Measurements from ENCODE around the gene ANKRD1. TPM values are rescaled to one million over a fixed set of nuclear protein-coding genes. Genes with fewer than 3 reads are reported as not detected.

ANKRD1 gene
- total and polyA plus RNA-seq, 2 donors (not counting 3 experiments of a cell fraction or from before 2014, with no cell fraction given), result 593 to 664 TPM

DNA sequence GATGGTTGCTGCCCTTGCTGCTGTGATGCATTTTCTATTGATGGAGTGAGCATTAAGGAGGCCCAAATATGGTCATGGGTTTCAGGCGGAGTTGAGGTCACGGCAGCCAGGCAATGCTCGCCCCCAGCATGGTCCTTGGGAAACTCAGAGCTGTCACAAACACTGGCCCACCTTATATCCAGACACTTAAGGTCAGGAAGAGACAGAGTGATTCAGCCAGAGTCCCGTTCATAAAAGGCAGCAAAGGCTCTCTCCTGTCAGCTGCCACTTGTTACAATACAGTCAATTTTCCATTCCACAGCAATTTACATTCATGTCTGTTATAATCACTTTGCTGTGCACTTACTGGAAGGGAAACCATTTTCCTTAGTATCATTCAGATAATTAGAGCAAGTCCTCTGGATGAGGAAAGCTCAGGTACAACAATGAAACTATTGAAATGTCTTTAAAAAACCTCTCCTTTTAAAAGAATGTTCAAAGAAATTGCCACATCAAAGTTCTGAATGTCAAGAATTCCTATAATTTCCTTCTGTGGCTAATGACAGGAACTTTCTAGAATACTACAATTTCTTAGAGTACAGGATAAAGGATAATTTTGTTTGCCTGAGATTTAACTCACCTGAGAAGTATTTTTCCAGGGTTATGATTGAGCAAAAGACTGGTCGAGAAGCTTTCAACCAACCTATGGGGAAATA, 14.8 kb upstream of the ANKRD1 start:
- Histone ChIP-seq H3K4me2 (ENCODE audit: insufficient read depth, low read length) (no peak overlapping the region), H3K4me1 (ENCODE audit: control insufficient read depth, extremely low read depth, insufficient read depth, low read length) (peaks cover 53% of the 10 kb centered on the region), H3K36me3 (ENCODE audit: control insufficient read depth in 2 of 2, extremely low read depth in 1 of 2, insufficient read depth in 2 of 2, low read length in 2 of 2) (no peaks in the 10 kb centered on the region), H3K9me3 (replicated peaks; ENCODE audit: control insufficient read depth, insufficient read depth, low read length) (no peaks in the 10 kb centered on the region), H3K9me1 (replicated peaks; ENCODE audit: control insufficient read depth, extremely low read depth, insufficient read depth, low read length) (no peaks in the 10 kb centered on the region), H3K9ac (replicated peaks; ENCODE audit: extremely low read depth, insufficient read depth, low read length) (no peak overlapping the region), H2AFZ (ENCODE audit: low read depth, low read length) (peak overlapping the region; percentile 19), H3K27me3 (ENCODE audit: control insufficient read depth in 2 of 2, insufficient read depth in 2 of 2, low read length in 2 of 2) (no peaks in the 10 kb centered on the region), H3K79me2 (ENCODE audit: control insufficient read depth, insufficient read depth, low read length) (no peaks in the 10 kb centered on the region), H4K20me1 (replicated peaks; ENCODE audit: control insufficient read depth, extremely low read depth, insufficient read depth, low read length) (no peaks in the 10 kb centered on the region), H3K27ac (ENCODE audit: insufficient read depth, low read depth, low read length) (no peak overlapping the region), H3K4me3 (replicated peaks in 1 of 3; ENCODE audit: insufficient read depth in 1 of 3, low read depth in 1 of 3, low read length in 3 of 3) (no peak overlapping the region)
- ChIA-PET CTCF (interaction anchor here (1.2 to 1.8 kb wide), 5 partner anchors 13 to 71 kb away, joined by 3 to 4 read pairs (median 4); no protein-coding TSS in a partner anchor), POLR2A (interaction anchor here (1.2 kb wide), 2 partner anchors 18 to 24 kb away, joined by 3 to 4 read pairs; no protein-coding TSS in a partner anchor)
- BruUV-seq (replicated peaks), result TSS peak; percentile 34
- intact Hi-C loops (cut with micrococcal nuclease), result loop anchor here (2.0 kb wide), 1 partner anchor 15 kb away; the partner anchor contains the start of gene ANKRD1
- dilution Hi-C loops (cut with MboI; ENCODE audit: extremely low pct_ligation_motif_present, low sequenced_read_pairs), result no loop called here
- TF ChIP-seq, protein P1, sequence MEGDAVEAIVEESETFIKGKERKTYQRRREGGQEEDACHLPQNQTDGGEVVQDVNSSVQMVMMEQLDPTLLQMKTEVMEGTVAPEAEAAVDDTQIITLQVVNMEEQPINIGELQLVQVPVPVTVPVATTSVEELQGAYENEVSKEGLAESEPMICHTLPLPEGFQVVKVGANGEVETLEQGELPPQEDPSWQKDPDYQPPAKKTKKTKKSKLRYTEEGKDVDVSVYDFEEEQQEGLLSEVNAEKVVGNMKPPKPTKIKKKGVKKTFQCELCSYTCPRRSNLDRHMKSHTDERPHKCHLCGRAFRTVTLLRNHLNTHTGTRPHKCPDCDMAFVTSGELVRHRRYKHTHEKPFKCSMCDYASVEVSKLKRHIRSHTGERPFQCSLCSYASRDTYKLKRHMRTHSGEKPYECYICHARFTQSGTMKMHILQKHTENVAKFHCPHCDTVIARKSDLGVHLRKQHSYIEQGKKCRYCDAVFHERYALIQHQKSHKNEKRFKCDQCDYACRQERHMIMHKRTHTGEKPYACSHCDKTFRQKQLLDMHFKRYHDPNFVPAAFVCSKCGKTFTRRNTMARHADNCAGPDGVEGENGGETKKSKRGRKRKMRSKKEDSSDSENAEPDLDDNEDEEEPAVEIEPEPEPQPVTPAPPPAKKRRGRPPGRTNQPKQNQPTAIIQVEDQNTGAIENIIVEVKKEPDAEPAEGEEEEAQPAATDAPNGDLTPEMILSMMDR (IDR thresholded peaks at IDR 0.05; ENCODE audit: extremely low read depth in 1 of 2, insufficient read depth in 1 of 2, low read depth in 1 of 2, low read length in 2 of 2), result no peak
- no peak for TF ChIP-seq MAX (IDR thresholded peaks at IDR 0.05; ENCODE audit: insufficient read depth, insufficient read length)
- no peak for TF ChIP-seq POLR2AphosphoS5 (IDR thresholded peaks at IDR 0.05; ENCODE audit: insufficient read depth, low read depth, low read length)
- no peak for TF ChIP-seq EZH2 (IDR thresholded peaks at IDR 0.05; ENCODE audit: borderline replicate concordance, low read depth, low read length, severe bottlenecking)
- no peak for TF ChIP-seq POLR2A (IDR thresholded peaks at IDR 0.05; ENCODE audit: low read depth, low read length)
- TF ChIP-seq JUN (IDR thresholded peaks at IDR 0.05; ENCODE audit: borderline replicate concordance, insufficient read depth, insufficient read length, low read depth), result no peak
- TF ChIP-seq FOS (IDR thresholded peaks at IDR 0.05; ENCODE audit: borderline replicate concordance, insufficient read depth, low read length), result no peak
- TF ChIP-seq MYC (IDR thresholded peaks at IDR 0.05; ENCODE audit: low read depth, low read length), result no peak
- TF ChIP-seq GATA2 (IDR thresholded peaks at IDR 0.05; ENCODE audit: insufficient read depth, insufficient read length, low read depth, low read length), result no peak
- DNase-seq (ENCODE audit: low read depth, low spot score), result peak; percentile 36
- FAIRE-seq, result peak; percentile 44
